ENCODE measurements around the gene ZBTB22.
"Not testable (repeated sequence)": the region's sequence is repeated elsewhere in the genome, so short reads cannot be mapped to it uniquely, and the experiment has no call there.

The ZBTB22 gene, protein sequence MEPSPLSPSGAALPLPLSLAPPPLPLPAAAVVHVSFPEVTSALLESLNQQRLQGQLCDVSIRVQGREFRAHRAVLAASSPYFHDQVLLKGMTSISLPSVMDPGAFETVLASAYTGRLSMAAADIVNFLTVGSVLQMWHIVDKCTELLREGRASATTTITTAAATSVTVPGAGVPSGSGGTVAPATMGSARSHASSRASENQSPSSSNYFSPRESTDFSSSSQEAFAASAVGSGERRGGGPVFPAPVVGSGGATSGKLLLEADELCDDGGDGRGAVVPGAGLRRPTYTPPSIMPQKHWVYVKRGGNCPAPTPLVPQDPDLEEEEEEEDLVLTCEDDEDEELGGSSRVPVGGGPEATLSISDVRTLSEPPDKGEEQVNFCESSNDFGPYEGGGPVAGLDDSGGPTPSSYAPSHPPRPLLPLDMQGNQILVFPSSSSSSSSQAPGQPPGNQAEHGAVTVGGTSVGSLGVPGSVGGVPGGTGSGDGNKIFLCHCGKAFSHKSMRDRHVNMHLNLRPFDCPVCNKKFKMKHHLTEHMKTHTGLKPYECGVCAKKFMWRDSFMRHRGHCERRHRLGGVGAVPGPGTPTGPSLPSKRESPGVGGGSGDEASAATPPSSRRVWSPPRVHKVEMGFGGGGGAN

DNA sequence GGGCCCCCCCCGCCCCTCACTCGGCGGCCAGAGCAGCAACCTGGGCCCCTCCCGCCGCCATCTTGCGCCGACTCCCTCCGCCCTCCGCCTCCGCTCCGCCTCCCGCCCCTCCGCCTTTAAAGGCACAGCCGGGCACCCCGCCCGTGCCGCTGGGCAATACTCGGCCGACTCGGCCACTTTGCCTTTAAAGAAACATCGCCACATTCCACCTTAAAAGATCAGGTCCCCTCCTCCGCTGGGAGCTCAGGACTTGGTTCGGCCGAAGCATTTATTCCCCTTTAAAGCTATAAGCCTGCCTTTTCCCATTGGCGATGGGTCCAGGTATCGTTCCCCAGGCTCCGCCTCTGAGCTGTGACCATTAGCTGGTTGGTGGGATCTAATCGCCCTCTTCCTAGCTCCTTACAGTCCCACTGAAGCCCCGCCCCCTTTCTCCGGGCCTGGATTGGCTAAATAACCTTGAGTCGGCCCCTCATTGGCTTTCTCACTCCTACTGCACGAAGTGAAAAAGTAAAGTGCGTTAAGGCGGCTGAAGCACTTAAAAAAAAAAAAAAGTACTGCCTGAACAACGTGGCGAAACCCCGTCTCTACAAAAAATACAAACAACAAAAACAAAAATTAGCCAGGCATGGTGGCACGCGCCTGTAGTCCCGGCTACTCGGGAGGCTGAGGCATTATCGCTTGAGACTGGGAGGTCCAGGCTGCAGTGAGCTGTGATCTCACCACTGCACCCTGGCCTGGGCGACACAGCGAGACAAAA lies at the start of gene ZBTB22:
ZBTB22 (minus strand) TSS at position 76 of the 757 bp plus-strand sequence. CDS start 828 bp downstream, outside the sequence.
- in situ Hi-C loops (cut with MboI; ENCODE audit: low pct_unique_long_range_greater_than_20kb, low sequenced_read_pairs, unreplicated experiment): no loop called here
- DNase-seq (ENCODE audit: low spot score): peak; percentile 90
- TF ChIP-seq, protein P1, sequence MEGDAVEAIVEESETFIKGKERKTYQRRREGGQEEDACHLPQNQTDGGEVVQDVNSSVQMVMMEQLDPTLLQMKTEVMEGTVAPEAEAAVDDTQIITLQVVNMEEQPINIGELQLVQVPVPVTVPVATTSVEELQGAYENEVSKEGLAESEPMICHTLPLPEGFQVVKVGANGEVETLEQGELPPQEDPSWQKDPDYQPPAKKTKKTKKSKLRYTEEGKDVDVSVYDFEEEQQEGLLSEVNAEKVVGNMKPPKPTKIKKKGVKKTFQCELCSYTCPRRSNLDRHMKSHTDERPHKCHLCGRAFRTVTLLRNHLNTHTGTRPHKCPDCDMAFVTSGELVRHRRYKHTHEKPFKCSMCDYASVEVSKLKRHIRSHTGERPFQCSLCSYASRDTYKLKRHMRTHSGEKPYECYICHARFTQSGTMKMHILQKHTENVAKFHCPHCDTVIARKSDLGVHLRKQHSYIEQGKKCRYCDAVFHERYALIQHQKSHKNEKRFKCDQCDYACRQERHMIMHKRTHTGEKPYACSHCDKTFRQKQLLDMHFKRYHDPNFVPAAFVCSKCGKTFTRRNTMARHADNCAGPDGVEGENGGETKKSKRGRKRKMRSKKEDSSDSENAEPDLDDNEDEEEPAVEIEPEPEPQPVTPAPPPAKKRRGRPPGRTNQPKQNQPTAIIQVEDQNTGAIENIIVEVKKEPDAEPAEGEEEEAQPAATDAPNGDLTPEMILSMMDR (IDR thresholded peaks at IDR 0.05; ENCODE audit: extremely low read depth, insufficient read depth, missing control alignments): no peak

DNA sequence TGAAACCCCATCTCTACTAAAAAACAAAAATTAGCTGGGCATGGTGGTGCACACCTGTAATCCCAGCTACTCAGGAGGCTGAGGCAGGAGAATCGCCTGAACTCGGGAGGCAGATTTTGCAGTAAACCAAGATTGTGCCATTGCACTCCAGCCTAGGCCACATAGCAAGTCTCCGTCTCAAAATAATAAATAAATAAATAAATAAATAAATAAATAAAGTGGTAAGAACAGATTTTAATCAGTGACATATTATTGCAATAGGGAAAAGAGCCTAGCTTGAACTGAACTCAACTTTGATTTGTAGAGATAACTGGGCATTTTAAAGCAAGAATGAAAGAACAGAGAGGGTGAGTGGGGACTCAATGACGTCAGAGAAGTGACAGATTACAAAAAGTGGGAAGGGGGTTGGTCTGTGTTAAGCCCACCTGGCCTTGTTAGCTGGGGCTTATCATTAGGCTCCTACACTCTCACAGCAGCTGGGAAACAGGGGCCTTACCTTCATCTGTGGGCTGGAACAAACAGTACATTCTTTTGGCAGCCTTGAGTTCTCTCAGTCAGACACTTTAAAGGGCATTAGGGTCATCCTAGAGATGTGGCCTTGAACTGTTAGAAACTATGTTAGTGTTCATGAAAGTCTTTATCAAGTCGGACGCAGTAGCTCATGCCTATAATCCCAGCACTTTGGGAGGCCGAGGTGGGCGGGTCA lies 49.6 kb upstream of the ZBTB22 start:
- in situ Hi-C loops (cut with MboI; ENCODE audit: low pct_unique_long_range_greater_than_20kb, low sequenced_read_pairs, unreplicated experiment): no loop called here
- DNase-seq (ENCODE audit: low spot score): no peak
- TF ChIP-seq, protein P1 (IDR thresholded peaks at IDR 0.05; ENCODE audit: extremely low read depth, insufficient read depth, missing control alignments): no peak

DNA sequence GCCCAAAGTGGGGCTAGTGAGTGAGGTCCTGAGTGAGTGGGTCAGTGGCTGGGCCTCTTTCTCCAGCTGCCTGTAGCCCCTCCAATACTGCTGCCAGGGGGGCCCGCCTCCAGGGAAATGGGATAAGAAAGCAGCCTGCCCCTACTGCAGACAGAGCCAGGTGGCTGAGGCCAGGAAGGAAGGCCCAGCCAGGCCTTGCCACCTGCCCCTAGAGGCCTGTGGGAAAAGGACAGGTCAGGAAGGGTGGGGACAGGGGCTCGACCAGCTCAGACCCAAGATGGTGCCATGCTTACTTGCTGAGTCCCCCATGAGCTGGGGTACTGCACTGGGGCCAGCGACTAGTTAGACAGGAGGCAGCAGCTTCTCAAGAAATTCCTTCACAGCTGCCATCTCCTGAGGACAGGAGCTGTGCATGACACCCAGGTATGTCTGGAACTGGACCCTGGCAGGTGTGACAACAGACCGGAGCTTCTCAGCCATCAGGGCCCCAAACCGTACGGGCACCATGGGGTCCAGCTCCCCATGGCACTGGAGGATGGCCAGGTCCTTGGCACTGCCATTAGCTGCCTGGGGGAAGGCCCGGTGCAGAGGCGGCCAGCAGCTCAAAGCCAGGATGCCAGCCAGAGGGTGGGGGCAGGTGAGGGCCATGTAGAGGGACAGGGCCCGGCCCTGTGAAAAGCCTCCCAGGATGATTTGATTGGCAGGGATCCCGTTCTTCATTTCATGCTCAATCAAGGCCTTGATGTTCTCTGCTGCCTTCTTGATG lies 47.8 kb upstream of the ZBTB22 start:
- DNase-seq (ENCODE audit: low spot score); in situ Hi-C loops (cut with MboI; ENCODE audit: low pct_unique_long_range_greater_than_20kb, low sequenced_read_pairs, unreplicated experiment): not testable (repeated sequence)

DNA sequence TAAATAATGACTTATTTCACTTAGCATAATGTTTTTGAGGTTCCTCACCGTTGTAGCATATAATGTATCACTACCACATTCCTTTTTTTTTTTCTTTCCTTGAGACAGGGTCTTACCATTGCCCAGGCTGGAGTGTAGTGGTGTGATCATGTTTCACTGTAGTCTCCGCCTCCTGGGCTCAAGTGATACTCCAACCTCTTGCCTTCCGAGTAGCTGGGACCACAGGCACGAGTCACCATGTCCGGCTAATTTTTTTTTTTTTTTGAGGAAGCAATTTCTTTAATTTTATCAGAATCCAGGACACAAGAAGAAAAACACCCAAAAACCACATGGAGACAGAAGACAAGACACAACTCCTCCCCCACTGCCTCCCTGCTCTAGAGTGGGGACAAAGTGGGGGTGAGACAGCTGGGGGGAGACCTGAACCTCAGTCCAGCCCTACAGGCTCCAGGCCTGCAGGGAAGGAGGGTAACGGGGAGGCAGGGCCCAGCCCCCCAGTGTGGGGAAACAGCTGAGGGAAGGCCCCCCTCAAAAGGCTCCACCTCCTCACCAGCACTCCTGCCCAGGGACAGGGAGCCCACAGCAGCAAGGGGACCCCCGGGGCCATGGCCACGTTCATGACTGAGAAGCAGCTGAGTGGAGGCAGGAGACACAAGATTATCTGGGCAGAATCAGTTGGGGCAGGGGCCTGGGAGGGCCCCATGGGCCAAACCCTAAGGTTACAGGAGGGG lies 47.1 kb upstream of the ZBTB22 start:
- DNase-seq (ENCODE audit: low spot score); in situ Hi-C loops (cut with MboI; ENCODE audit: low pct_unique_long_range_greater_than_20kb, low sequenced_read_pairs, unreplicated experiment): not testable (repeated sequence)

DNA sequence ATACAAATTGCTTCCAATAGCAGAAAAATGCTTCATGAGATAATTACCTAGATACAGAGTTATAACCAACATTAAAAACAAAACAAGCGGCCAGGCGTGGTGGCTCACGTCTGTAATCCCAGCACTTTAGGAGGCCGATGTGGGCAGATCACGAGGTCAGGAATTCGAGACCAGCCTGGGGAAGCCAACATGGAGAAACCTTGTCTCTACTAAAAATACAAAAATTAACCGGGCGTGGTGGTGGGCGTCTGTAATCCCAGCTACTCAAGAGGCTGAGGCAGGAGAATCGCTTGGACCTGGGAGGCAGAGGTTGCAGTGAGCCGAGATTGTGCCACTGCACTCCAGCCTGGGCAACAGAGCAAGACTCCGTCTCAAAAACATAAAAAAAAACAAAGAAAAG lies 45.9 kb upstream of the ZBTB22 start:
- in situ Hi-C loops (cut with MboI; ENCODE audit: low pct_unique_long_range_greater_than_20kb, low sequenced_read_pairs, unreplicated experiment); DNase-seq (ENCODE audit: low spot score): not testable (repeated sequence)

DNA sequence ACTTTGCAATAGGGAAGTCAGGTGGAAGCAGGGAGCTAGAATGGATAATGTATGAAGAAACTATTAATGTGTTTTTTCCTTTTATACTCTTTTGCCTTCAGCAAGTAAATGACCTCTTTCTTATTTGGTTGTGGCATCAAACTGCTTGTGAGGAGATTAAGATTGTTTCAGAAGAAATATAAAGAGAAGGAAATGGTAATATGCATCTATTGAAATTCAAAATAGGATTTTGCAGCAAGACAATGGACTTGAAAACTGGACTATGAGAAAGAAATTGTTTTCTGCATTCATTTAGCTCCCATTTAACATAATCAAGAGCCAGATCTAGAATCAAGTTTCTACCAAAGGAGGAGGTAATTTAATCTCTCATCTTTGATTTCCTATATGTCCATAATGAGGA lies 41.8 kb upstream of the ZBTB22 start:
- TF ChIP-seq, protein P1 (IDR thresholded peaks at IDR 0.05; ENCODE audit: extremely low read depth, insufficient read depth, missing control alignments): no peak
- no peak for DNase-seq (ENCODE audit: low spot score)
- in situ Hi-C loops (cut with MboI; ENCODE audit: low pct_unique_long_range_greater_than_20kb, low sequenced_read_pairs, unreplicated experiment): no loop called here

DNA sequence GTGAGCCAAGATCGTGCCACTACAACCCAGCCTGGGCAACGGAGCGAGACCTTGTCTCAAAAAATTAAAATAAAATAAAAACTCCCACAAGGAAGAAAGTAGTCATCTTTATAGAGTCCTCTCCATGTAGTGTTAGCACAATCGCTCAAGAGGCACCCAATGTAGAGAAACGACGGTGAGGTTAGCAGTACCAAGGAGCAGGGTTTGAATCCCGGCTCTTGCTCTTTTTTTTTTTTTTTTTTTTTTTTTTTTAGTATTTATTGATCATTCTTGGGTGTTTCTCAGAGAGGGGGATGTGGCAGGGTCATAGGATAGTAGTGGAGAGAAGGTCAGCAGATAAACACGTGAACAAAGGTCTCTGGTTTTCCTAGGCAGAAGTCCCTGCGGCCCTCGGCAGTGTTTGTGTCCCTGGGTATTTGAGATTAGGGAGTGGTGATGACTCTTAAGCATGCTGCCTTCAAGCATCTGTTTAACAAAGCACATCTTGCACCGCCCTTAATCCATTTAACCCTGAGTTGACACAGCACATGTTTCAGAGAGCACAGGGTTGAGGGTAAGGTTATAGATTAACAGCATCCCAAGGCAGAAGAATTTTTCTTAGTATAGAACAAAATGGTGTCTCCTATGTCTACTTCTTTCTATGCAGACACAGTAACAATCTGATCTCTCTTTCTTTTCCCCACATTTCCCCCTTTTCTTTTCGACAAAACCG lies 39.8 kb upstream of the ZBTB22 start:
- DNase-seq (ENCODE audit: low spot score); in situ Hi-C loops (cut with MboI; ENCODE audit: low pct_unique_long_range_greater_than_20kb, low sequenced_read_pairs, unreplicated experiment): not testable (repeated sequence)
